Effector memory CD8-positive, alpha-beta T cell (primary cell): Measurements from ENCODE around the gene CRTC3.
"Not testable (repeated sequence)": the region's sequence is repeated elsewhere in the genome, so short reads cannot be mapped to it uniquely, and the experiment has no call there.

Source experiments
- ATAC-seq: fragments of 150-1000 bp; cut with Tn5 transposase; replicated peaks from 2 replicates; pipeline ENCODE4 v1.10.0; 2021; ENCODE audit warnings: mild to moderate bottlenecking, moderate library complexity
- DNase-seq, 3 experiments: peaks; one replicate each; pipeline ENCODE4 v3.0.0; 2021
- H3K27ac Mint-ChIP-seq, 2 donors: one replicate each; pipeline ENCODE4 v1.8.0; 2022; ENCODE audit warnings: mild to moderate bottlenecking in 2 of 2, mixed read lengths in 2 of 2, moderate library complexity in 2 of 2
- H3K27me3 Mint-ChIP-seq, 2 donors: one replicate each; pipeline ENCODE4 v1.8.0; 2022; ENCODE audit warnings: mixed read lengths in 2 of 2
- H3K36me3 Mint-ChIP-seq: one replicate; pipeline ENCODE4 v1.8.0; 2022; ENCODE audit warnings: mild to moderate bottlenecking, moderate library complexity, mixed read lengths; ENCODE audit not compliant: insufficient read depth
- H3K4me1 Mint-ChIP-seq, 2 donors: one replicate each; pipeline ENCODE4 v1.8.0; 2022; ENCODE audit warnings: low read depth in 2 of 2, mixed read lengths in 2 of 2
- H3K4me3 Mint-ChIP-seq, 2 donors: one replicate each; pipeline ENCODE4 v1.8.0; 2022; ENCODE audit warnings: mild to moderate bottlenecking in 2 of 2, mixed read lengths in 2 of 2, moderate library complexity in 2 of 2
- H3K9me3 Mint-ChIP-seq, 2 donors: one replicate each; pipeline ENCODE4 v1.8.0; 2022; ENCODE audit warnings: mixed read lengths in 2 of 2

The CRTC3 gene

GRCh38 chr15:90617171-90617570 is 87.4 kb downstream of the CRTC3 start:
- Mint-ChIP-seq H3K4me1 (peaks cover 0 to 11% of the 10 kb centered on the region in 2 donors), H3K27ac (peak overlapping the region in 1 of 2 donors; percentile 86), H3K36me3 (peaks cover 33% of the 10 kb centered on the region), H3K27me3 (no peaks in the 10 kb centered on the region), H3K9me3 (no peaks in the 10 kb centered on the region), H3K4me3 (no peak overlapping the region)
- DNase-seq: no peak
- no peak for ATAC-seq

DNA sequence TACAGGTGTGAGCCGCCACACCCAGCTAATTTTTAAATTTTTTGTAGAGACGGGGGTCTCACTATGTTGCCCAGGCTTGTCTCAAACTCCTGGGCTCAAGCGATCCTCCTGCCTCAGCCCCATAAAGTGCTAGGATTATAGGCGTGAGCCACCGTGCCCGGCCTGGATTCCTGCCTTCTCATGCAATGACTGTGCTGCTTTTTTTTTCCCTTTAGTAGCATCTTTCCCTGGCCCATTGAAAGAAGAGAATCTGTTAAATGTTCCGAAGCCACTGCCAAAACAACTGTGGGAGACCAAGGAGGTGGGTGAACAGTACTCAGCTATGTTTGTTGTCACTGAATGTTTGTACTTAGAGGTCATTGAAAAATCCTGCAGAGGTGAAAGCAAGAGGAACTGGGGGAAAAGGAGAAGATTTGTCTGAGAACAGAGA is 88.0 kb downstream of the CRTC3 start:
- H3K4me1 Mint-ChIP-seq: peaks cover 0 to 11% of the 10 kb centered on the region in 2 donors
- H3K36me3 Mint-ChIP-seq: peaks cover 33% of the 10 kb centered on the region
- ATAC-seq (no peak), DNase-seq (no peak)
- no peaks in the 10 kb centered on the region for H3K9me3 Mint-ChIP-seq
- no peak overlapping the region for H3K27ac Mint-ChIP-seq
- no peak overlapping the region for H3K4me3 Mint-ChIP-seq
- no peaks in the 10 kb centered on the region for H3K27me3 Mint-ChIP-seq

- Mint-ChIP-seq H3K36me3 (peaks cover 33% of the 10 kb centered on the region), H3K27ac (peak overlapping the region in 1 of 2 donors; percentile 32), H3K4me3 (no peak overlapping the region), H3K27me3 (no peaks in the 10 kb centered on the region), H3K9me3 (no peaks in the 10 kb centered on the region), H3K4me1 (peaks cover 0 to 6% of the 10 kb centered on the region in 2 donors)
- ATAC-seq: no peak
- DNase-seq: no peak
Measured at GRCh38 chr15:90618330-90619125, 88.8 kb downstream of the CRTC3 start.

DNA sequence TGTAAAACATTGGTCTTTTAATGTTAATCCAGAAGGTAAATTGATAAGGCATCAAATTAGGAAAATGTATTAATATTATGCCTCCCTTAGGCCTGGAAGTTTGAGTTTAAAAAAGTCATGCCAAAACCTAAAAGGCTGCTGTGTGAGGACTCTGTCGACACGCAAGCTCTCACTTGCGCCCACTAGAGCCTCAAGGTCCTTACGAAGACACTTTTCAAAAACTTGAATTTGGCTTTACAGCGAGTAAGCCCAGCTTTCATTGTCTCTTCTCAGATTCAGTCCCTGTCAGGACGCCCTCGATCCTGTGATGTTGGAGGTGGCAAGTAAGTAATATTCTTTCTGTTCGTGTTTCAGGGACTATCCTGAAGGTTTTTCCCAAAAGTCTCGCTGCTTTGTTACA is 89.7 kb downstream of the CRTC3 start:
- Mint-ChIP-seq H3K9me3 (no peaks in the 10 kb centered on the region), H3K4me3 (no peak overlapping the region), H3K27ac (peak overlapping the region in 1 of 2 donors; percentile 13), H3K36me3 (peaks cover 27% of the 10 kb centered on the region), H3K4me1 (peaks cover 0 to 6% of the 10 kb centered on the region in 2 donors), H3K27me3 (no peaks in the 10 kb centered on the region)
- no peak for ATAC-seq
- DNase-seq: no peak

DNA sequence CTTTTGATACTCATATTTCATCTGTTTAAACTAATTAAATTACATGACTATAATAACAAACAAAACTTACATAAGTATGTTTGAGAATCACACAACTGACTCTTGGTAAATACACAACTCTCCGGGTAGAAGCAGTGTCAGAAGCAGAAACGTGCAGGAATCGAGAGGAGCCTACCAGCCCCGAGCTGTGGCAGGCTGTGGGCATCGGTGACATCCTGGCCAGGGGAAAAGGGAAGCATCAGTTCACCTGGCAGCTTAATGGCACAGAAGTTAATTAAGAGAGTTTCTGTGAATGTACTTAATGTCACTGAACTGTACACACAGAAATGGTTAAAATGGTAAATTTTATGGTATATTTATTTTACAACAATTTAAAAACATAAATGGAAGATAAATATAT is 90.2 kb downstream of the CRTC3 start:
- Mint-ChIP-seq H3K27ac (peak overlapping the region in 1 of 2 donors; percentile 13), H3K36me3 (peaks cover 27% of the 10 kb centered on the region), H3K27me3 (no peaks in the 10 kb centered on the region), H3K4me1 (peaks cover 0 to 6% of the 10 kb centered on the region in 2 donors), H3K4me3 (no peak overlapping the region), H3K9me3 (no peaks in the 10 kb centered on the region)
- ATAC-seq (no peak), DNase-seq (no peak)

DNA sequence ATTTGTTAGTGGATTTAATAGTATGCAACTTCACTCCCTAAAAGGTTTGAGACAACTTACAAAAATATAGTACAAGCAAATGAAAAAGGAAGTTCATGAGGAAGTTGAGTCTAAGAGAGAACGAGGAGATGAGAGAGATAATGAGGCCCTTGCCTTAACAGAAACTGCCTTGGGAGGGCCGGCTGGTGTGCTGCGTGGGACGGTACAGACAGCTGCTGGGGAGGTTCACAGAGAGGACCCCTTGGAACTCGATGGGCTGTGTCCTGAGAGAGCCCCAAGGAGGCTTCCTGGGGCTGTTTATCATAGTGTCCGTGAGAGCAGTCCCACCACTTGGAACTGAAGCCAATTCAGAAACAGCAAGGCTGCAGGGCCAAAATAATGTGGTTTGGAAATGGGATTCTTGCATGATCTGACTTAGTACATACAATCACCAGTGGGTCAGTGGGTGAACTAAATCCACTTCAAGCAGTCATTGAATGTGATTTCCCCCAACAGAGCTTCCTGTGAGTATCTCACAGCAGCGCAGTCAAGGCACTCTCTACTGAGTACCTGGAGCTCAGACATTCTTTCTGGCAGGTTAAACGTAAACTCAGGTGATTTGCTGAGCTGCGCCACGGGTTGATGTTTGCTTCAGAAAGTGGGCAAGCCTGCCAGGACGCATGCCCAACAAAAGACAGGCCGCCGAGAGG is 90.8 kb downstream of the CRTC3 start:
- H3K4me3 Mint-ChIP-seq: no peak overlapping the region
- H3K36me3 Mint-ChIP-seq: peaks cover 27% of the 10 kb centered on the region
- H3K9me3 Mint-ChIP-seq: no peaks in the 10 kb centered on the region
- ATAC-seq (no peak), DNase-seq (no peak)
- no peaks in the 10 kb centered on the region for H3K27me3 Mint-ChIP-seq
- H3K4me1 Mint-ChIP-seq: peaks cover 0 to 6% of the 10 kb centered on the region in 2 donors
- H3K27ac Mint-ChIP-seq: peak overlapping the region in 1 of 2 donors; percentile 13

DNA sequence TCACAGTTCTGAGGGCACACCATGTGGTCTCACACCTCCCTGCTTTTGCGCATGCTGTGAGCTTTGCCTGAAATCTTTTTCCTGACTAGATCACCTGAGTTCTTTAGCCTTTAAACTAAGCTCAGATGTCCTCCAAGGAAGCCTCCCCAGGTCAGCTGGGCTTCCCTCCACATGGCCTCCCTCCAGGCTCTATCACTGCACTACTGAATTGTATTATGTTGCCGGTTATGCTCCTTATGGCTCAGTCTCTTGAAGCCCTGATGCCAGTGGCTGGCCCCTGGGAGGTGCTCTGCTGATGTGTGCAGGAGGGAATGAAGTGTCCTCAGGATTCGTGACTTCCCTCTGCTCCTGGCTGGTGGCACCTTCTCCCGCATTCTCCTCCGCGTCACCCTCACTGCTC is 94.1 kb downstream of the CRTC3 start:
- no peak overlapping the region for H3K27ac Mint-ChIP-seq
- H3K4me1 Mint-ChIP-seq: no peaks in the 10 kb centered on the region
- ATAC-seq (no peak), DNase-seq (no peak)
- H3K4me3 Mint-ChIP-seq: no peak overlapping the region
- H3K9me3 Mint-ChIP-seq: no peaks in the 10 kb centered on the region
- H3K36me3 Mint-ChIP-seq: peaks cover 25% of the 10 kb centered on the region
- no peaks in the 10 kb centered on the region for H3K27me3 Mint-ChIP-seq

DNA sequence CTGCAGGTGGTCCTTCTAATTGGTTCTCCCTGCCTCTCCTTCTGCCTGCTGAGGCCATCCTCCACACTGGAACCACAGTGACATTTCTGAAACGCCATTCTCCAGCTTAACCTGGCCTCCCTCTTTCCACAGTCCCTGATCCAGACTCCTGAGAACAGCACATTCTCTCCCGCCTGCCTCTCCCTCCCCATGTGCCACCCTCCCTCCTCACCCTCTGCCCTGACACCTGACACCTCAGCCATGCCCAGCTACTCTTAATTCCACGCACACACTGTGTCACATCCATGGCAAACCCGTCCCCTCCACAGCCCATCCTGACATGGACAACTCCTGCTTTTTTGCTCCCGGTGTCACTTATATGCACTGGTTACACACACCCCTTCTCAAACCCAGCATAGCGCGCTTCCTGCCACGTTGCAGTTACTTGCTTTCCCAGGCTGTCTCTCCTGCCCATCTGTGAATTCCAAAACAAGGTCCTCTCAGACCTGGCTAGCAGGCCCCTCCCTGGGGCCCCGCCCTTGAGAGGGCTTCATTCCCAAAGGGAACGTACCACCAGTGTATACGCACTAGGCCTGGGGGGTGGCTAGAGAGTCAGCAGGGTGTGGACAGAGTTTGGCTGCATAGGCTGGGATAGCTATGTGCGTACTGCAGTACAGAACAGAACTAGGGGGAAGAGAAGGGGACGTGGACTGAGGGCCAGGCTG is 94.7 kb downstream of the CRTC3 start:
- ATAC-seq: no peak
- Mint-ChIP-seq H3K4me1 (no peaks in the 10 kb centered on the region), H3K9me3 (no peaks in the 10 kb centered on the region), H3K4me3 (no peak overlapping the region), H3K27ac (no peak overlapping the region), H3K27me3 (no peaks in the 10 kb centered on the region), H3K36me3 (peaks cover 25% of the 10 kb centered on the region)
- DNase-seq: no peak

- Mint-ChIP-seq H3K27me3 (no peaks in the 10 kb centered on the region), H3K27ac (no peak overlapping the region)
- no peak for ATAC-seq
Measured at GRCh38 chr15:90625037-90625436, 95.3 kb downstream of the CRTC3 start.

DNA sequence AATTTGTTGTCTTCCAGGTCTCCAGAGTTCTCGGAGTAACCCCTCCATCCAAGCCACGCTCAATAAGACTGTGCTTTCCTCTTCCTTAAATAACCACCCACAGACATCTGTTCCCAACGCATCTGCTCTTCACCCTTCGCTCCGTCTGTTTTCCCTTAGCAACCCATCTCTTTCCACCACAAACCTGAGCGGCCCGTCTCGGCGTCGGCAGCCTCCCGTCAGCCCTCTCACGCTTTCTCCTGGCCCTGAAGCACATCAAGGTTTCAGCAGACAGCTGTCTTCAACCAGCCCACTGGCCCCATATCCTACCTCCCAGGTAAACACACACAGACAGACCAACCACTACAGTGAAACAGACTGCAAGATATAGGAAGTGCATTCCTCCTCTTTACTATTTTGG is 99.5 kb downstream of the CRTC3 start:
- Mint-ChIP-seq H3K4me1 (no peaks in the 10 kb centered on the region), H3K4me3 (no peak overlapping the region), H3K36me3 (peaks cover 59% of the 10 kb centered on the region), H3K27me3 (no peaks in the 10 kb centered on the region), H3K9me3 (no peaks in the 10 kb centered on the region), H3K27ac (no peak overlapping the region)
- no peak for ATAC-seq
- DNase-seq: no peak

More at GRCh38 chr15:90625037-90625436, 95.3 kb downstream of the CRTC3 start:
- peaks cover 25% of the 10 kb centered on the region for H3K36me3 Mint-ChIP-seq
- no peak overlapping the region for H3K4me3 Mint-ChIP-seq
- H3K9me3 Mint-ChIP-seq: no peaks in the 10 kb centered on the region
- no peaks in the 10 kb centered on the region for H3K4me1 Mint-ChIP-seq
- no peak for DNase-seq

DNA sequence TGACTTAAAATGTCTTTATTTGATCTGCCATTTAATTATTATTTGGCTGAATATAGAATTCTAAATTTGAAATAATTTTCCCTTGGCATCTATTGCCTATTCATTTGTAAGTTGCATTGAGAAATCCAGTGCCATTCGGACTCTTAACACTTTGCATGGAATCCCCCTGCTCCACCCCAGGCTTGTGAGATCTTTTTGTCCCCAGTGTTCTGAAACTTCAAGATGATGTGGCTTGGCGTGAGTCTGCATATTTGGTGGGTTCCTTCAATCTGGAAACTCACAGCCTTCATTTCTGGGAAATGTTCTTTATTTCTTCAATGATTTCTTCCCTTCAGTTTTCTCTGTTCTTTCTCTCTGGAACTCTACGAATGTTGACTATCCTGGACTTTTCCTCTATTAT is 103.6 kb downstream of the CRTC3 start:
- Mint-ChIP-seq H3K9me3 (no peaks in the 10 kb centered on the region), H3K36me3 (peaks cover 62% of the 10 kb centered on the region), H3K27me3 (no peaks in the 10 kb centered on the region), H3K4me3 (no peak overlapping the region), H3K27ac (peak overlapping the region in 1 of 2 donors; percentile 11), H3K4me1 (no peaks in the 10 kb centered on the region)
- ATAC-seq (no peak), DNase-seq (no peak)

DNA sequence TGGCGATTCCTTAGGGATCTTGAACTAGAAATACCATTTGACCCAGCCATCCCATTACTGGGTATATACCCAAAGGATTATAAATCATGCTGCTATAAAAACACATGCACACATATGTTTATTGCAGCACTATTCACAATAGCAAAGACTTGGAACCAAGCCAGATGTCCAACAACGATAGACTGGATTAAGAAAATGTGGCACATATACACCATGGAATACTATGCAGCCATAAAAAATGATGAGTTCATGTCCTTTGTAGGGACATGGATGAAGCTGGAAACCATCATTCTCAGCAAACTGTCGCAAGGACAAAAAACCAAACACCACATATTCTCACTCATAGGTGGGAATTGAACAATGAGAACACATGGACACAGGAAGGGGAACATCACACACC is 107.3 kb downstream of the CRTC3 start:
- H3K27me3 Mint-ChIP-seq, ATAC-seq, H3K9me3 Mint-ChIP-seq, H3K27ac Mint-ChIP-seq, H3K4me3 Mint-ChIP-seq, DNase-seq, H3K4me1 Mint-ChIP-seq: not testable (repeated sequence)
- H3K36me3 Mint-ChIP-seq: peaks cover 48% of the 10 kb centered on the region

- ATAC-seq (no peak), DNase-seq (no peak)
- no peaks in the 10 kb centered on the region for H3K4me1 Mint-ChIP-seq
- H3K4me3 Mint-ChIP-seq: no peak overlapping the region
- H3K9me3 Mint-ChIP-seq: no peaks in the 10 kb centered on the region
- no peak overlapping the region for H3K27ac Mint-ChIP-seq
- peaks cover 46% of the 10 kb centered on the region for H3K36me3 Mint-ChIP-seq
- H3K27me3 Mint-ChIP-seq: no peaks in the 10 kb centered on the region
Measured at GRCh38 chr15:90637693-90638092, 108.0 kb downstream of the CRTC3 start.
